H1 (cell line): ENCODE measurements around the gene SLC35F3. TPM values are rescaled to one million over a fixed set of nuclear protein-coding genes. Genes with fewer than 3 reads are reported as not detected.

Source experiments
- CHD7 ChIP-seq: fragments of 300-600 bp; sonication (generic); IDR thresholded peaks from 2 replicates; pipeline ENCODE4 v1.7.1; 2012; ENCODE audit warnings: low read length, moderate library complexity, mild to moderate bottlenecking, inconsistent platforms; ENCODE audit not compliant: insufficient replicate concordance
- CREB1 ChIP-seq: IDR thresholded peaks from 2 replicates; pipeline ENCODE4 v1.6.1; 2012; ENCODE audit warnings: inconsistent platforms
- polyA plus RNA-seq, 7 experiments: library from polyadenylated mRNA; depleted of rRNA in 3 of 7; stranded (reverse) in 5 of 7; unstranded in 2 of 7; fragments of >200 nt in 5 of 7; fragments of 200-250 nt in 2 of 7; gene quantifications; 1 replicate in 5 of 7; 2 replicates in 1 of 7; 4 replicates in 1 of 7; pipeline versions ENCODE4 v1.2.1 to v1.2.3, GENCODE V29; 2011 to 2013; ENCODE audit warnings: missing spikeins in 2 of 7, mixed read lengths in 2 of 7
- total RNA-seq: library from RNA; stranded (reverse); fragmentation: NEBNext Ultra II Directional; extraction: Animal tissue kit (Norgen Biotek cat#: 25700); gene quantifications from 2 replicates; pipeline ENCODE4 v1.2.1, GENCODE V29; 2021

Gene SLC35F3
- total and polyA plus RNA-seq, 2 of the 8 experiments (the other 6 are each of a cell fraction or from before 2014, with no cell fraction given) = 0.78 to 1.2 TPM

GRCh38 chr1:234238060-234238459 lies 333.6 kb downstream of the SLC35F3 start (continued):
- TF ChIP-seq CHD7 (no peak), CREB1 (no peak)
